ENCODE measurements around the gene TSC2.
"Not testable (repeated sequence)": the region's sequence is repeated elsewhere in the genome, so short reads cannot be mapped to it uniquely, and the experiment has no call there.

Gene TSC2

DNA sequence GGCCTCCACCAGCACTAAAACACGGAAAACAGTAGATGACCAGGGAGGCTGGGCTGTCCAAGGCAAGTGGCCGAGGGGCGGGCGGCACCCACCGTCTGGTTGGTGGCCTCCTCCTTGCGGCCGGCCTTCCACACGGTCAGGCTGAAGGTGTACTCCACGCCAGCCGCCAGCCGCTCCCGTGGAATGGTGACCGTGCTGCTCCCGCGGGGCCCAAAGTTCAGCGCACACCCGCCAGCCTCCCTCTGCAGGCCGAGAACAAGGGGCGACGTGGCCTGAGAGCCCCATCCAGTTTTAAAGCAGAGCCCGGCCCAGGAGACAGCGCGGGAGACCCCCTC is 60.0 kb downstream of the TSC2 start:
- not testable (repeated sequence) for DNase-seq

DNA sequence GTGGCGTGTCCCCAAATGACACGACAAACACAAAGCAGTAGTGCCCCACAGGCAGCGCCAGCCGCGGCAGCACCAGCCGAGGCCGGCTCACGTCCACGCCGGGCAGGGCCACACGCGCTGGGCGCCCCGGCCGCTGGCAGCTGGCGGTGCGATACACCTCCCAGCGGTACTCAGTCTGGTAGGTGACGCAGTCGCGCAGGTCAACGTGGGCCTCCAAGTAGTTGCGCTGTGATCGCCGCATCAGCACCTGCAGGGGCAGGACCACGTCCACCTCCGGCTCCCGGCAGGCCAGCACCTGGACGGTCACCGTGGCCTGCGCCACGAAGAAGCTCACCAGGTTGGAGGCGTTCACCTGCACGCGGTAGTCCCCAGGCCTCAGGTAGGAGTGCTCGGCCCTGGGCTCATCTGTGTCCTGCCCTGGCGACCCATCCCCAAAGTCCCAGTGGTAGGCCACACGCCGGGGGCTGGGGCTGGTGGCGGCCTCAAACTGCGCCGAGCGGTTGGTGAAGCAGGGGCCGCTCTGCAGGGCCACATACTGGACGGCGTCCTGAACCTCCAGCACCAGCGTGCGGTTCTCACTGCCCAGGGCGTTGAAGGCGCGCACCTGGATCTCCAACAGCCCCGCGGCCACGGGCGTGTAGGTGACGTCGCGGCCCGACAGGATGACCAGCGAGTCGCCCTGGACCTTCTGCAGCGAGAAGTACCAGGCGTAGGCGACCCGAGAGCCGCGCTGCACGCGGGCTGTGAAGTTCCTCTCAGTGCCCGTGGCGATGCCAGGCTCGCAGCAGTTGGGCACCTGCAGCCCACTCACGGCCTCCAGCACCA is 60.9 kb downstream of the TSC2 start:
- not testable (repeated sequence) for DNase-seq

DNA sequence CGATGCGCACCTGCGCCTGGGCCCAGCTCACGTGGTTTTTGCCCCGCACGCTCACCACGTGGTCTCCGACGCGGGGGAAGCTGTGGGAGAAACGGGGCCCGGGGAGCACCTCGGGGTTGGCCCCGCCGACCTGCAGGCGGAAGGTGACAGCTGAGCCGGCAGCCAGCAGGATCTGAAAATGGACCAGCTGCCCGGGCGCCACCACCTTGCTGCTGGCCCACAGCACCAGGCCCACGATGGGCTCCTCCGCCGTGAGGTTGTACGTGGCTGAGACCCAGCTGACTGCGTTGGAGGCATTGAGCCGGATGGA is 61.4 kb downstream of the TSC2 start:
- DNase-seq = not testable (repeated sequence)

DNA sequence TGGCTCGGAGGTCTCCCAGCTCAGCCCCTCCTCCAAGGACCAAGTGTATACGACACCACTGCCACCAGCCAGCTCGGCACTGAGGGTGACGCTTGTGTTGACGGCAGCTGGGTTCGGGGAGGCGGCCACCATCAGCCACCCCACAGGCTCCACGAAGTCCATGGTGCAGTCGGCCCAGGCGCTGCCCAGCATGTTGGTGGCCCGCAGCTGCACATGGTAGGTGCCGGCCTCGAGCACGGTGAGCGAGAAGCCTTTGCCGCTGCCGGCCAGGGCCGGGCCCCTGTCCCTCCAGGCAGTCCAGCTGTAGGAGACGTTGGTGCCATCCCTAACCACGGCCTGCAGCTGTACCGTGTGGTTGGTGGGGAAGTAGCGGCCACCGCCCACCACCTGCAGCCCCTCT is 62.1 kb downstream of the TSC2 start:
- not testable (repeated sequence) for DNase-seq

DNA sequence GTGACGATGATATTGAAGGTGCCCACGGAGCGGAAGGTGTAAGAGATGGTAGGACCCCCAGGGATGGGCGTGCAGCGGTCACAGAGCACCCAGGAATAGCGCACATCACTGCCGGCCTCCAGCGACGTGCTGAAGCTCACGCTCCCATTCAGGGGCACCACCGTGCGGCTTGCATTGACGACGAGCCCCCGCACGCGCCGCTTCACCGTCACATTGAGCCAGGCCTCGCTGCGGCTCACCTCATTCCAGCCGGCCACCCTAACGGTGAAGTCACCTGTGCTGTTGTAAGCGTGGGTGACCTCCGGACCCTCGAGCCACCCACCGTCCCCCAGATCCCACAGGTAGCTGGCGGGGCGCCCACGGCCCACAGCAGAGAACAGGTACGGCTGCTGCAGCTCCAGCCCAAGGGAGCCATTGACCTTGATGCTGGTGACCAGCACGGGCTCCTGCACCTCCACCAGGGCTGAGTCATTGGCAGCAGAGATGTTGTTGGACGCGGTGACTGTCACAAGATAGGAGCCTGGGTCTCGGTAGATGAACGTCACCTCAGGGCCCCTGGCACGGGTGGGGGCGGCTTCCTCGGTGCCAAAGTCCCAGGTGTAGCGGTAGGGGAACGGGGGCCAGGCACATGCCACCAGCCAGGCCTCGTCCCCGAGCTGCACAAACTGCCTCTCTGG is 62.7 kb downstream of the TSC2 start:
- not testable (repeated sequence) for DNase-seq

DNA sequence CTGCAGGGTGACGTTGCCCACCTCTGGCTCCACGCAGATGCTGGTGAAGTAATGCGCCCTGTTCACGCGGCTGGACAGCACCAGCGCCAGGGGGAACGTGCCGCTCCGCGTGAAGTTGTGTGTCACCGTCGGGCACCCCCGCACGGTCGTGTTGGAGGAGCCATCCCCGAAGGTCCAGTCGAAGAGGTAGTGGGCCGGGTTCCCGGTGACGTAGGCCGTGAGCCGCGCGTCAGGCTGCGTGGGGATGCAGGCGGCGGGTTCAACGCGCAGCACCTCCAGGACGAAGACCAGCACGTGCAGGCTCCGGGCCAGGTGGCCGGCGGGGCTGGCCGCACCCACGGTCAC is 63.2 kb downstream of the TSC2 start:
- not testable (repeated sequence) for DNase-seq

DNA sequence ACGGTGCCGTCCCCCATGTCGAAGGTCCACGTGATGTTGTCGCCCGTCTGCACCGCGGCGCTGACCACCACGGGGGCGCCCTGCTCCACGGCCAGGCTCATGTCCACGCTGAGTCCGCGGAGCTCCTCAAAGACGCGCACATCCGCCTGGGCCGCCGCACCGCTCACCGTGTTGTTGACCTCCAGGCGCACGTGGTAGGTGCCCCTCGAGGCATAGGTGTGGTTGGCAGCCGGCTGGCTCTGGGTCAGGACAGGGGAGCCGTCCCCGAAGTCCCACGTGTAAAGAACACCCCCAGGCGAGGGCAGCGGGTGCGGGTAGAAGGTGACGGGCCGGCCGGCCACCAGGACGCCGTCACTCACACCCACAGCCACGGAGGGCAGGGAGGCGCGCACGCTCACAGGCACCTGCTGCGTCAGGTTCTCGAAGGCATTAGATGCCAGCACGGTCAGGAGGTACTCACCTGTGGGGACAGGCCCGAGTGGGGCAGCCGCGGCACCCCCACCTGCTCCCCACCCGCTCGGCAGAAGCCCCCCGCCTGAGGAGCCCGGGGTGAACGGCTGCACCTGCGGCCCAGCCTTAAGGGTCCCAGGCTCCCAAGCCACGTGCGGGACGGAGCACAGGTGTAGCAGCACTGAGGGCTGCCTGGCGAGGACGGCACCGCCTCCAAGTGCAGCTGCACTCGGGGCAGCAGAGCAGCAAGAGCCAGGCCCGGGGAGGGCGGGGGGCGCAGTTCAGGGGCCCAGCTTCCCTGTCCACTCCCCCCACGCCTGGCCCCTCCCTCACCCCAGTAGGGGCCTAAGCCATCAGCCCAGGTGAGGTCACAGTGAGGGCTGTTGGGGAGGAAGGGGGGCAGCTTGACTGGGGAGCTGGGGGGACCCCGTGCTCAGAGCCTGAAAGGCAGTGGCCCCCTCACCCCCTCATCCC is 63.9 kb downstream of the TSC2 start:
- not testable (repeated sequence) for DNase-seq

DNA sequence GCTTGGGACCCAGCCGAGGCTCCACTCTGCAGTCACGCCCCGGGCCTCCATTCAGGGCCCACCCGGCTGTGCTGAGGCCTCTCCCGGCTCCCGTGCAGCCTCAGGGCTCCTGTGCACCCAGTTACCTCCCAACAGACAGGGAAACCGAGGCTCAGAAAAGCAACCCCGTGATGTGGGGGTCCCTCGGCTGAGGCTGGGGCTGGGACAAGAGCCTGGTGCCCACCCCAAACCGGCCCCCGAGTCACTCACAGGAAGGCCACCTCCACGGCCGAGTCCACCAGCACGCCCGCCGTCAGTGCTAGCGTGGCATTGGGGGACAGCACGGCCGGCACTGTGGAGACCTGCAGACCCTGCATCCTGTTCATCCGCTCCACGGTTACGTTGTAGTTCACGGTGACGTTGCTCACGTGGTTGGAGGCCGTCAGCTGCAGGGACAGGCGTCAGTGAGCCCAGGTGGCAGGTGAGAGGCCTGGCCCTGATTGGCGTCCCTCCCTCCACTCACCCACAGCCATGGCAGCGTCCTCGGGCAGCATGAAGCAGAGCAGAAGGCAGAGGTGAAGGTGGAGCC is 64.8 kb downstream of the TSC2 start:
- not testable (repeated sequence) for DNase-seq

DNA sequence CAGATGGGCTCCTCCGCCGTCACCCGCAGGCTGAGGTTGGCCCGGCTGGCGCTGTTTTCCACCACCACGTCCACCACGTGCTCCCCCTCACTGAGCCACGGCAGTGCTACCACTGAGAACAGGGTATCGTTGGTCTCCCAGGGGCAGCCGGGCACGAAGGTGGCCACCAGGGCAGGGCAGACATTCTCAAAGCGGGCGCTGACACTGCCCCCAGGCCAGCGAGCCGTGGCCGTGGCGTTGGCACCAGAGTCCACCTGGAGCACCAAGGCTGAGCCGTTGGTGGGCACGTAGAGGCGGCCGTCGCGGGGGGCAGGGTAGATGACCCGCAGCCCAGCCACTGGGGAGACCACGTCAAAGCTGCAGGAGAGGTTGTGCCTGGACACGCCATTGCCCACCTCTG is 66.4 kb downstream of the TSC2 start:
- not testable (repeated sequence) for DNase-seq

DNA sequence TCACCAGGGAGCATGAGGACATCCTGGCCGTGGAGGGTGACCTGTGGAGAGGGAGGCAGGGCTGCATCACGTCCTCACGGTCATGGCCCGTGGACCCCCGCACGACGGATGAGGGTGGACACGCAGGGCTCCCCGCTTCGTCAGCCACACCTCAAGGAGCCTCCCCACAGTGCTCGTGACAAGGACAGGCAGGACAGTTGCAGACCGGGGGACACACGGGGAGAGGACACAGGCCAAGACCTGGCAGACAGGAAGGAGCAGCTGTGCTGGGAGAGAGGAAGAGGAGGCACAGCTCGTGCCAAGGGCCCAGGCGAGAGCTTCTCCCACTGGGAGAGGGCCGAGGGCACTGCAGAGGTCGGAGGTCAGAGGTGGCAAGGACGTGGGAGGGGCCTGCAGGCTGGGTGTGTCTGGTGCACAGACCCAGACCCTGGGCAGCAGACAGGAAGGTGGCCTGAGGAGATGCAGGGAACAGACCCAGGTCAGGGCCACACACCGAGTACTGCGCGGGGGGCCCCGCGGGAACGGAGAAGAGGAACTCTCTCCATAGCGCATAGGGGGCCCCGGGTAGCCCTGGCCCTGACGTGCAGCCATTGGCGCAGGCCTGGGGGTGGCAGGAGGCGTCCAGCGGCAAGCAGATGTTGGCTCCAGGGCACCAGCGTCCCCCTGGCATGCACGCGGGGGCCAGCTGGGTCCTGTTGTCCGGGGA is 67.3 kb downstream of the TSC2 start:
- not testable (repeated sequence) for DNase-seq

DNA sequence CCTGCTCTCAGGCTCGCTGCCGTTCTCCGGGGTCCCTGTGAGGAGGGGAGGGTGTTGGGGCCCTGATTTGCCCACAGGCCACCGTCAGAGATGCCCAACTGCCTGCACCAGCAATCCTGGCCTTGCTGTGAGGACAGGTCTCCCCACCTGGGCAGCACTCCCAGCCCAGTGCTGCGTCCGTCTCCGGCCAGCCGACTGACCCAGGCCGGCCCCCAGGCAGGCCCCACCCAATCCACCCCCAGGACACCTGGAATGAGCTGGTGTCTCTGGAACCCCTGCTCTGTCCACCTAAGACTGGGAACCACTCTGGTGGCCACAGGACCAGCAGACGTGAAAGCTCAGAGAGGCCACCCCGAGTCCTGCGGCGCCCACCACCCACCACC is 67.8 kb downstream of the TSC2 start:
- no peak for DNase-seq

DNA sequence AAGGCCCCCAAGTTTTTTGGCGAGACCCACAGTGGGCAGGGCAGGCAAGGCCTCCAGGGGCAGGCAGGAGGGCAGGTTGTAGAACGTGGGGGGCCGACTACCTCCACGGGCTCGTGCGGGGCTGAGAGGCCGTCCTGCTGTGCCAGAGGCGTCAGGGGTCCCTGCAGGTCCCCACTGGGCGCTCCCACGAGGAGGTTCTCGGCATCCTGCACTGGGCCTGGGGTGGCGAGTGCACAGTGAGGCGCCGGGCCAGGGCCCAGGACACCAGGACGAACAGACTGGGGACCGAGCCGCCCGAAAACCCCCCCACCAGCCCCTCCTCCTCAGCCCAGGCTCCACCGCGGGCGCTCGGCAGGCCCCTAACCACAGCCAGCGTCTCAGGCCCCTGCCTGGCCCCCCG is 68.6 kb downstream of the TSC2 start:
- not testable (repeated sequence) for DNase-seq

DNA sequence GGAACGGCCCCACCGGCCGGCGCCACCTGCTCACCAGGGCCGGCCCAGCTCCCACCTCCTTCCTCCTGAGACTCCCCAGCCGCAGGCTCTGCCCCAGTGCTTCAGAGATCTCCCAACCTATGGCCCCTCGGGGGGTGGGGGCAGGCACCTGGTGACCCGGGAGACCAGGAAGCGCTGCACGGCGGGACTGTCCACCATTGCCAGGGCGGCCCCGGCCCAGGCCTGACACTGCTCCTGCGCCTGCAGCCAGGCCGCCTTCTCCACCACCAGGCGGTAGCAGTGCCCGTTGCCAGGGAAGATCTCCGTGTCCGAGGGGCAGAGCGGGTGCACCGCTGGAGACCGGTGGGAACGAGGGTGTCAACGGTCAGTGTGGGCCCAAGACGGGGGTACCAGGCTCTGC is 69.6 kb downstream of the TSC2 start:
- DNase-seq = not testable (repeated sequence)

DNA sequence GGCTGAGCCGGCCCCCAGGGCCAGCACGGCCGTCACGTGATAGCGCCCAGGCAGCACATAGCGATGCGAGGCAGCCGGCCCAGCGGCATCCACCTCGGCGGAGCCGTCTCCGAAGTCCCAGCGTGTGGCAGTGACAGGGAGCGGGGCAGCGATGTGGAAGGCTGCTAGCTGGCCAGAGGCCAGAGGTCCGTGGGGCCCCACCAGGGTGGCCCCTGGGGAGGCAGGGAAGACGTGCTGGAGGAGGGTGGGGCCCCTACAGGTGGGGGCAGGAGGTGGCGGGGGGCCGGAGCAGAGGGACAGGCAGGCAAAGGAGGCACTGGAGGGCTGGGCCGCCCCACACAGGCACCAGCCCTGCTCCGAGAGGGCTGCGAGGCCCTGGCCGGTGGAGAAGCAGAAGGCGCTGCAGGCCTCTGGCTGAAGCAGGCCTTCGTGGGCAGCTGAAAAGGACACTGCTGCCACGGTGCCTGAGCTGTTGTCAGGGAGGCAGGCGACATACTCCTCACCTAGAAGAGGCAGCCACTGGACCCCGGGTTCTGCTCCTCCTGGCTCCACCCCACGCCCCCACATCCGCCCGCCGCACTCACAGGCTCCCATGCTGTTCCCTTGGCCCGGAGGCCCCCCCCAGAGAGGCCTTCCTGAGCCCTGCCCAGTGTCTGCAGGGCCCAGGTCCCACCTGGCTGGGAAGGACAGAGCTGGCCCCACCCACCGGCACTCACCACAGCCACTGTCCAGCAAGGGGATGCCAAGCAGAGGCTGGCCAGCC is 70.4 kb downstream of the TSC2 start:
- DNase-seq = not testable (repeated sequence)

DNA sequence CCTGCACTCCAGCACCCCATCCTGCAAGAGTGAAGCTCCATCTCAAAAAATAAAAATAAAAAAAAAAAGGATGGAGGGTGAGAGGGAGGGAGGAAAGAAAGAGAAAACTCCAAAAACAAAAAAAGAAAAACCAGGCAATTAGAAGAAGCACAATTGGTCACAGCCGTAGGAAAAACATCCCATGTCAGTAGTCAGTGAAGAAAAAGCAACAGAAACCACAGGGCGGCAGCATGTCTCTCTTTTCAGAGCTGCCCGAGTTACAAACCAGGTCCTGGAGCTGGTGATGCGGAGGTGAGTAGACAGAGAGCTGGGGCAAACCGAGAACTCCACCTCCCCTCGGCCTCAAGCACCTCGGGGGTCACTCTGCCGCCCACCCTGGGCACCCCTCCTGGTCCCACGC is 73.5 kb downstream of the TSC2 start:
- DNase-seq = not testable (repeated sequence)

DNA sequence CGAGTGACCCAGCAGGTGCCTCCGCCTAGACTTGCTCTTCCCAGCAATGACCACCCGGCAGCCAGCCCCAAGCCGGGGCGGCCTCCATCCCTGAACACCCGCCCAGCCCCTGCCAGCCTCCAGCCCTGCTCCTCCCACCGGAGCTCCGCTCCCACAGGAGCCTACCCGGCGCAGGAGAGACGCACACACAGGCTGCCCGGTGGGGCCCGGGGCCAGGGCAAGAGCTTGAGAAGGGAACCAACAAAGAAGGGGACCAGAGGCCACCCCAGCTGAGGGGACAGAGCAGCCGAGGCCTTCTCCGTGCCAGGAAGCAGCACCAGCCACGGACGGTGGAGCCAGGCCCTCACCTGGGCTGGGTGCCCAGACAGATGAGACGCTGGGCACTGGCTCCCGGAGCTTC is 74.1 kb downstream of the TSC2 start:
- no peak for DNase-seq

DNA sequence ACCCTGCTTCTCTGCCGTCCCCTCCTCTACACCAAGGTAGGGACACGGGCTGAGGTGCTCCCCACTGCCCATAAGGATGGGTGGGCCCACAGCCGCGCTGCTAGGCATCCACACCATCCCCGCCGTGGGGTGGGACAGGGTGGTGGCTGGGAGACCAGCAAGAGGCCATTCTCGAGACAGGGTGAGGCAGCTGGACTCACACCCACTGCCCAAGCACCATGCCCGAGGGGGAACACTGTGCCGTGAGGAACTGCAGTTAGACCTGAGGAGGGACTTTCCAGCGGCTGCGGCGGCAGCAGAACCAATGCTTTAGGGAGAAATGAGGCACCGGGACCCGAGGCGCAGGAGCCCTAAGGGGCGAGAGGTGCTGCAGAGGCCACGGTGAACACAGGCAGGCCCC is 74.6 kb downstream of the TSC2 start:
- DNase-seq = no peak

DNA sequence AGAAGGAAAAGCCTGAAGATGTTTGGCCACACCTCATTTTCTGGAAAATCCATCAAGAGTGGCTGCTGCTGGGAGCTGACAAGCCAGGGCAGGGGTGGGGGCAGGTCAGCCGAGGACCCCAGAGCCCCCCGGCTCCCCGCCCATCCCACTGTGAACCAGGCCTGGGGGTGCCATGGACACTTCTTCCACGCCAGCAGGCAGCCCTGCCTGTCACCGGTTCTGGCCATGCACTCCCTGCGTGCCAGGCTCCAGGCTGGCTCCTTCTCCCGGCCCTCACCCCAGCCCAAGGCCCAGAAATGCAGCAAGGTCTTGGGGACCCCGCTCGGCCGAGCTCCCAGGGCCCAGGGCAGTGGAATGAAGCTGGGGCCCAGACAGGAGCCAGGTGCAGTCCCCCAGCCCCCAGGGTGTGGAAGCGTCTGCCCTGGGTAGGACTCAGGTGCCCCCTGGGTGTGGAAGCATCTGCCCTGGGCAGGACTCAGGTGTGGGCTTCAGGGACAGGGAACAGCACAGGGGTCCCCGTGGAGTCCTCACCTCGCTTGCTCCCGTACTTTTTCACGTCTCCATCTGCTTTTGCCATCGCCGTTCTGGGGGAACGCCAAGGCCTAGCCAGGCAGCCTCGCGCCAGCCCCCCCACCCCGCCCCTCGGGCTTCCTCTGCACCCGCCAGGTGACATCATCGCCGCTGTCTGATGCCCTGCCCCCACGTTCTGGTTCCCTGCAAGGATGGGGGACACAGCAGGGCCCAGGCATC is 75.3 kb downstream of the TSC2 start:
- DNase-seq = not testable (repeated sequence)

DNA sequence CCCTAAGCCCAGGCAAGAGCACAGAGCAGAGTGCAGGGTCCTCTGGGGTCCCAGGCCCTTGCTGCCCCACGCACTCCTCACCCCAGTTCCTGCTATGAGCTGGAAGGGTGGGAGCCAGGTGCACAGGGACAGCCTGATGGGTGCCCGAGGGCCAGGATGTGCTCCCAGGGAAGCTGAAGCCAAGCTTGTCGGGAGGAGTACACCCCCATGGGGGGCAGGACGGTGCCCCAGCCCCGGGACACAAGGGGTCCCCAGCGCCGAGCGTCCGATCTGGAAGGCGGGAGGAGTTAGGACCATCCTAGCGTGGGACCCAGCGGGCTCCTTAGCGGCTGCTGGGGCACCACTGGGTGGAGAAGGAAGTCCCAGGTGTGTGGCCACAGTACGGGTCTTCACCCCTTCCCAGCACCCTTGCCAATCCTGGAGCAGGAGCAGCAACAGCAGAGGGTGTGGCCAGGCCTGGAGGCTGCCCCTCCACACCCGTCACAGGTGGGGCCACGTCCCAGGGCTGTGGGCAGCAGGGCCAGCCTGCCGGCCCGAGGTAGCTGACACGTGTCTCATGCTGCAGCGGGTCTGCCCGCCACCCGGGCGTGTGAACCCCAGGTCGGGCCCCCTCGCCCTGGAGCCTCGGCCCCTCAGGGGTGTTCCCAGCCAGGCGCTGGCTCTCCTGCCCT is 76.1 kb downstream of the TSC2 start:
- DNase-seq = not testable (repeated sequence)

DNA sequence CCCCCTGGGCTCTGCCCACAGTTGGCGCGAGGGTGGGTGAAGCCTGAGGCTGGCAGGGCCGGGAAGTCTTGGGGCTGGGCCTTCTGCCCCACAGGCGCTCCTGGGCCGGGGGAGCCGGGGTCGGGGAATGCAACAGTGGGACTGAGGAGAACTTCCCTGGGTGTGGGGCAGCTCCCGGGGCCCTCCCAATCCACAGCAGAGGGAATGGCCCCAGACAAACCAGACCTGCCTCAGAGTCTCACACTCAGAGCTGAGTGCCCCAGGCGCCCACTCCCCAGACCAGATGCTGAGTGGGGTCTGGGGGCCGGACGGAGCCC is 76.5 kb downstream of the TSC2 start:
- not testable (repeated sequence) for DNase-seq

Data from NCI-H774 (cell line).